ENCODE results near the gene PGAM5.

GRCh38 chr12:132695431-132695830, 15.2 kb upstream of the PGAM5 start:
- TF ChIP-seq EZH2 (optimal IDR thresholded peaks at IDR 0.05; ENCODE audit: low read depth, low read length): no peak
- TF ChIP-seq CTCF (IDR thresholded peaks at IDR 0.05; ENCODE audit: low read length): no peak

Data from MM.1S (cell line).